GM21423 (cell line): ENCODE measurements around the gene TAOK3.
A peak's percentile ranks its signal among the peaks of the same experiment; 100 is the strongest.
"Not testable (repeated sequence)": the region's sequence is repeated elsewhere in the genome, so short reads cannot be mapped to it uniquely, and the experiment has no call there.

Experiments
- ATAC-seq: cut with Tn5 transposase; IDR thresholded peaks from one replicate; pipeline ENCODE4 v1.9.1; 2021; ENCODE audit warnings: mild to moderate bottlenecking, moderate library complexity; ENCODE audit not compliant: unreplicated experiment

Gene TAOK3

GRCh38 chr12:118304093-118304492 lies 68.6 kb downstream of the TAOK3 start:
- no peak for ATAC-seq

GRCh38 chr12:118302053-118302452 lies 70.7 kb downstream of the TAOK3 start:
- ATAC-seq: no peak

GRCh38 chr12:118299791-118300460 lies 72.8 kb downstream of the TAOK3 start:
- ATAC-seq: no peak

- no peak for ATAC-seq
These were observed 75.4 kb downstream of the TAOK3 start for GRCh38 chr12:118297284-118297683.

- ATAC-seq: no peak
These were observed 79.9 kb downstream of the TAOK3 start for GRCh38 chr12:118292836-118293235.

GRCh38 chr12:118290130-118290529 lies 82.6 kb downstream of the TAOK3 start:
- no peak for ATAC-seq

- no peak for ATAC-seq
These were observed 84.5 kb downstream of the TAOK3 start for GRCh38 chr12:118288174-118288573.

- no peak for ATAC-seq
These were observed 85.0 kb downstream of the TAOK3 start for GRCh38 chr12:118287728-118288127.

GRCh38 chr12:118282767-118283166 lies 89.9 kb downstream of the TAOK3 start:
- ATAC-seq: no peak

- not testable (repeated sequence) for ATAC-seq
These were observed 94.4 kb downstream of the TAOK3 start for GRCh38 chr12:118278288-118278687.

GRCh38 chr12:118274066-118274465 lies 98.6 kb downstream of the TAOK3 start:
- no peak for ATAC-seq

- ATAC-seq: no peak
These were observed 100.8 kb downstream of the TAOK3 start for GRCh38 chr12:118271770-118272417.

GRCh38 chr12:118271183-118271582 lies 101.5 kb downstream of the TAOK3 start:
- no peak for ATAC-seq

GRCh38 chr12:118269806-118270205 lies 102.9 kb downstream of the TAOK3 start:
- no peak for ATAC-seq

- ATAC-seq: no peak
These were observed 113.6 kb downstream of the TAOK3 start for GRCh38 chr12:118259079-118259478.

GRCh38 chr12:118256352-118256751 lies 116.4 kb downstream of the TAOK3 start:
- ATAC-seq: no peak

GRCh38 chr12:118249547-118249946 lies 123.2 kb downstream of the TAOK3 start:
- no peak for ATAC-seq

GRCh38 chr12:118245886-118246285 lies 126.8 kb downstream of the TAOK3 start:
- ATAC-seq: not testable (repeated sequence)

- ATAC-seq: peak; percentile 56
These were observed 133.8 kb downstream of the TAOK3 start for GRCh38 chr12:118238888-118239287.

GRCh38 chr12:118237908-118238307 lies 134.8 kb downstream of the TAOK3 start:
- no peak for ATAC-seq

- ATAC-seq: peak; percentile 87
These were observed 135.5 kb downstream of the TAOK3 start for GRCh38 chr12:118237052-118237665.

GRCh38 chr12:118220702-118221101 lies 152.0 kb downstream of the TAOK3 start:
- ATAC-seq: no peak
